Neuronal stem cell (in vitro differentiated cells): ENCODE data around the gene PDF.
"Not testable (repeated sequence)": the region's sequence is repeated elsewhere in the genome, so short reads cannot be mapped to it uniquely, and the experiment has no call there.

ENCODE experiments used
- DNase-seq: peaks from one replicate; pipeline ENCODE4 v3.0.0-alpha.2; 2013; ENCODE audit warnings: low spot score
- H2AFZ ChIP-seq: one replicate; pipeline ENCODE4 v1.6.1; 2013; ENCODE audit warnings: mild to moderate bottlenecking, low read length, inconsistent platforms
- H2AK5ac ChIP-seq: 2 replicates; pipeline ENCODE4 v1.6.1; 2013; ENCODE audit warnings: low read depth, mild to moderate bottlenecking, inconsistent platforms, low read length, moderate library complexity, mixed read lengths
- H2BK120ac ChIP-seq: 2 replicates; pipeline ENCODE4 v1.6.1; 2013; ENCODE audit warnings: low read depth, mild to moderate bottlenecking, inconsistent platforms, low read length, moderate library complexity, mixed read lengths
- H2BK12ac ChIP-seq: one replicate; pipeline ENCODE4 v1.6.1; 2013; ENCODE audit warnings: low read length, inconsistent platforms
- H2BK15ac ChIP-seq: 2 replicates; pipeline ENCODE4 v1.6.1; 2013; ENCODE audit warnings: mild to moderate bottlenecking, low read length, inconsistent platforms, mixed read lengths
- H2BK5ac ChIP-seq: one replicate; pipeline ENCODE4 v1.6.1; 2013; ENCODE audit warnings: inconsistent platforms, mild to moderate bottlenecking, low read length, moderate library complexity
- H3K14ac ChIP-seq: one replicate; pipeline ENCODE4 v1.6.1; 2013; ENCODE audit warnings: low read length, inconsistent platforms
- H3K18ac ChIP-seq: 2 replicates; pipeline ENCODE4 v1.6.1; 2013; ENCODE audit warnings: low read length, inconsistent platforms
- H3K23ac ChIP-seq: 2 replicates; pipeline ENCODE4 v1.6.1; 2013; ENCODE audit warnings: low read depth, mild to moderate bottlenecking, mixed read lengths, low read length, inconsistent platforms; ENCODE audit not compliant: poor library complexity
- H3K27ac ChIP-seq: replicated peaks from 3 replicates; pipeline ENCODE4 v1.5.1; 2013; ENCODE audit warnings: low read length, inconsistent platforms
- H3K27me3 ChIP-seq, 3 experiments: 2 replicates each; pipeline ENCODE4 v1.6.1; 2013; ENCODE audit warnings: low read length in 3 of 3, mild to moderate bottlenecking in 2 of 3, inconsistent platforms in 1 of 3, low read depth in 1 of 3, mixed read lengths in 1 of 3, moderate library complexity in 1 of 3; ENCODE audit not compliant: control insufficient read depth in 3 of 3, insufficient read depth in 3 of 3
- H3K36me3 ChIP-seq, 2 donors: replicated peaks in 1 of 2; 2 replicates each; pipeline ENCODE4 v1.6.1; 2013; ENCODE audit warnings: low read length in 2 of 2; ENCODE audit not compliant: control insufficient read depth in 2 of 2, insufficient read depth in 2 of 2
- H3K4ac ChIP-seq: 2 replicates; pipeline ENCODE4 v1.6.1; 2013; ENCODE audit warnings: inconsistent platforms, mild to moderate bottlenecking, low read length, moderate library complexity
- H3K4me1 ChIP-seq, 2 donors: 1 replicate in 1 of 2; 2 replicates in 1 of 2; pipeline ENCODE4 v1.6.1; 2013; ENCODE audit warnings: low read length in 2 of 2, low read depth in 1 of 2; ENCODE audit not compliant: control insufficient read depth in 2 of 2, insufficient read depth in 1 of 2
- H3K4me2 ChIP-seq: one replicate; pipeline ENCODE4 v1.6.1; 2013; ENCODE audit warnings: mild to moderate bottlenecking, low read length, inconsistent platforms; ENCODE audit not compliant: insufficient read depth, poor library complexity, severe bottlenecking
- H3K4me3 ChIP-seq, 2 donors: 2 replicates each; pipeline ENCODE4 v1.5.1; 2013; ENCODE audit warnings: low read length in 2 of 2, mild to moderate bottlenecking in 2 of 2, inconsistent platforms in 1 of 2, moderate library complexity in 1 of 2
- H3K79me1 ChIP-seq: one replicate; pipeline ENCODE4 v1.6.1; 2013; ENCODE audit warnings: low read depth, mild to moderate bottlenecking, inconsistent platforms, low read length, moderate library complexity
- H3K9ac ChIP-seq: one replicate; pipeline ENCODE4 v1.6.1; 2013; ENCODE audit warnings: mild to moderate bottlenecking, low read depth, low read length, inconsistent platforms; ENCODE audit not compliant: poor library complexity
- H3K9me3 ChIP-seq, 2 donors: replicated peaks in 1 of 2; 2 replicates each; pipeline versions ENCODE3 to v1.6.1; 2013; ENCODE audit warnings: low read length in 2 of 2, mild to moderate bottlenecking in 2 of 2, inconsistent platforms in 1 of 2, low read depth in 1 of 2, mixed read lengths in 1 of 2, moderate library complexity in 1 of 2; ENCODE audit not compliant: control insufficient read depth in 2 of 2, insufficient read depth in 1 of 2
- H4K8ac ChIP-seq: one replicate; pipeline ENCODE4 v1.6.1; 2013; ENCODE audit warnings: low read depth, mild to moderate bottlenecking, inconsistent platforms, low read length, moderate library complexity
- H4K91ac ChIP-seq: one replicate; pipeline ENCODE4 v1.6.1; 2013; ENCODE audit warnings: low read length, low read depth, mild to moderate bottlenecking, inconsistent platforms; ENCODE audit not compliant: poor library complexity
- WGBS, 2 donors: extraction: QIAGEN DNeasy Blood & Tissue Kit; methylation state at CpG; one replicate each; pipeline ENCODE4 v1.1.7; 2013; ENCODE audit warnings: missing lambda C conversion rate in 2 of 2, mixed read lengths in 1 of 2; ENCODE audit not compliant: insufficient read length in 2 of 2, insufficient replicate concordance in 1 of 2; ENCODE audit errors: extremely low coverage in 2 of 2; 5-methylcytosine and 5-hydroxymethylcytosine counted together

The PDF gene

DNA sequence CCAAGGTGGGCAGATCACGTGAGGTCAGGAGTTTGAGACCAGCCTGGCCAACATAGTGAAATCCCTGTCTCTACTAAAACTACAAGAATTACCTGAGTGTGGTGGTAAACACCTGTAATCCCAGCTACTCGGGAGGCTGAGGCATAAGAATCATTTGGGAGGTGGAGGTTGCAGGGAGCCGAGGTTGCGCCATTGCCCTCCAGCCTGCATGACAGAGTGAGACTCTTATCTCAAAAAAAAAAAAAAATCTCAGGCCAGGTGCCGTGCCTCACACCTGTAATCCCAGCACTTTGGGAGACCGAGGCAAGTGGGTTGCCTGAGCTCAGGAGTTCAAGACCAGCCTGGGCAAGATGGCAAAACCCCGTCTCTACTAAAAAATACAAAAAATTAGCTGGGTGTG, 33.6 kb downstream of the PDF start:
- DNase-seq, H3K4ac ChIP-seq, H3K4me2 ChIP-seq, H2BK5ac ChIP-seq, H4K91ac ChIP-seq, H4K8ac ChIP-seq, H3K18ac ChIP-seq, H2BK12ac ChIP-seq, H3K27ac ChIP-seq, H3K4me3 ChIP-seq, H3K4me1 ChIP-seq, H3K9ac ChIP-seq, H3K14ac ChIP-seq, H2AFZ ChIP-seq, H2BK120ac ChIP-seq, H3K27me3 ChIP-seq, H3K79me1 ChIP-seq, H3K9me3 ChIP-seq, H3K23ac ChIP-seq, H2AK5ac ChIP-seq, H2BK15ac ChIP-seq: not testable (repeated sequence)
- WGBS, 2 donors, result no CpG with 5 or more reads among the region's 7 CpGs
- H3K36me3 ChIP-seq, result peaks cover 12 to 38% of the 10 kb centered on the region in 2 donors

DNA sequence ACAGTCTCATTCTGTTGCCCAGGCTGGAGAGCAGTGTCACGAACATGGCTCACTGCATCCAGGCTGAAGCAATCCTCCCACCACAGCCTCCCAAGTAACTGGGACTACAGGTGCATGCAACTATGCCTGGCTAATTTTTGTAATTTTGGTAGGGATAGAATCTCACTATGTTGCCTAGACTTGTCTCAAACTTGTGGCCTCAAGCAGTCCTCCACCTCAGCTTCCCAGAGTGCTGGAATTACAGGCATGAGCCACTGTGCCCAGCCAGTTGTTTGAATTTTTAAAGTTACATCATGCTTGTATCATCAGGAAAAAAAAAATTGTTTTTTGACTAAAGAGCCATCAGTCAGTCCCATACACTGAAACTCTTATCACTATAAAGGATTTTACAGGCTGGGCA, 36.3 kb downstream of the PDF start:
- Histone ChIP-seq H2BK12ac (no peak overlapping the region), H2BK15ac (no peak overlapping the region), H2AFZ (no peak overlapping the region), H3K27me3 (no peaks in the 10 kb centered on the region), H3K4me2 (no peak overlapping the region), H3K14ac (no peak overlapping the region), H3K4me1 (no peaks in the 10 kb centered on the region), H3K23ac (no peak overlapping the region), H3K36me3 (peaks cover 4 to 32% of the 10 kb centered on the region in 2 donors), H2AK5ac (no peak overlapping the region), H2BK5ac (no peak overlapping the region), H3K9me3 (no peaks in the 10 kb centered on the region), H4K8ac (no peak overlapping the region), H3K4ac (no peak overlapping the region), H3K18ac (no peak overlapping the region), H4K91ac (no peak overlapping the region), H3K9ac (no peak overlapping the region), H2BK120ac (no peak overlapping the region), H3K4me3 (no peak overlapping the region), H3K27ac (no peak overlapping the region), H3K79me1 (no peaks in the 10 kb centered on the region)
- no CpG with 5 or more reads among the region's 1 CpG for WGBS, 2 donors
- no peak for DNase-seq

- H2BK15ac ChIP-seq, result no peak overlapping the region
- no peaks in the 10 kb centered on the region for H3K79me1 ChIP-seq
- H2BK120ac ChIP-seq, result no peak overlapping the region
- no peak overlapping the region for H3K4me3 ChIP-seq
- H4K91ac ChIP-seq, result no peak overlapping the region
- peaks cover 2 to 34% of the 10 kb centered on the region in 2 donors for H3K36me3 ChIP-seq
- H2AK5ac ChIP-seq, result no peak overlapping the region
- H3K23ac ChIP-seq, result no peak overlapping the region
- no peak overlapping the region for H2BK12ac ChIP-seq
- H2BK5ac ChIP-seq, result no peak overlapping the region
- no peak for DNase-seq
- H3K9ac ChIP-seq, result no peak overlapping the region
- H3K27ac ChIP-seq, result no peak overlapping the region
- no peak overlapping the region for H4K8ac ChIP-seq
- H3K4ac ChIP-seq, result no peak overlapping the region
- H3K4me1 ChIP-seq, result no peaks in the 10 kb centered on the region
- H3K14ac ChIP-seq, result no peak overlapping the region
- no peaks in the 10 kb centered on the region for H3K9me3 ChIP-seq
- H3K27me3 ChIP-seq, result no peaks in the 10 kb centered on the region
- no peak overlapping the region for H3K18ac ChIP-seq
- no peak overlapping the region for H2AFZ ChIP-seq
- H3K4me2 ChIP-seq, result no peak overlapping the region
- WGBS, 2 donors, result no CpG with 5 or more reads among the region's 3 CpGs
These were observed 37.0 kb downstream of the PDF start for GRCh38 chr16:69293401-69293800.

- H2BK120ac ChIP-seq, H3K18ac ChIP-seq, H3K9ac ChIP-seq, H4K8ac ChIP-seq, H3K79me1 ChIP-seq, H3K4ac ChIP-seq, DNase-seq, H2BK5ac ChIP-seq, H3K14ac ChIP-seq, H3K9me3 ChIP-seq, H2AFZ ChIP-seq, H3K4me2 ChIP-seq, H2AK5ac ChIP-seq, H2BK15ac ChIP-seq, H3K4me1 ChIP-seq, H4K91ac ChIP-seq, H3K27ac ChIP-seq, H2BK12ac ChIP-seq, H3K27me3 ChIP-seq, H3K23ac ChIP-seq, H3K4me3 ChIP-seq: not testable (repeated sequence)
- no CpG with 5 or more reads among the region's 9 CpGs for WGBS, 2 donors
- peaks cover 2 to 48% of the 10 kb centered on the region in 2 donors for H3K36me3 ChIP-seq
These were observed 38.7 kb downstream of the PDF start for GRCh38 chr16:69291657-69292056.
